Measurements from ENCODE around the gene NPAS3.

Gene NPAS3

DNA sequence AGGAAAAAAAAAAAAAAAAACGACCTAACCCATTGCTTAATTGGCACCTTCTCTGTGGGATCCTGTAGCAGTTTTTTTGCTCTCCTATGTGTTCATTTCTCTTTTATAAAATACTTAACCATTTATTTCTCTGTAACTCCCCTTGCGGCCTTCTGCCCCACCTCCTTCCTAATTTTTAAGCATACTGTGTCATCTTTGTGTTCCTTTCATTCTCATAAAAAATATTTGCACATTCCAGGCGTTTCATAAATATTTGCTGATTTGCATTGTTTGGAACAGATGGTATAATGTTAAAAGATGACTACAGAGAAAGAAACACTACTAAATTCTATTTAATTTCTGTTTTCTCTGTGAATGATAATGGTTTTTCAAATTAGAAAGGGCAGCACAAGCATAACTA lies 77.9 kb downstream of the NPAS3 start:
- DNase-seq (ENCODE audit: low spot score), result peak; percentile 10

DNA sequence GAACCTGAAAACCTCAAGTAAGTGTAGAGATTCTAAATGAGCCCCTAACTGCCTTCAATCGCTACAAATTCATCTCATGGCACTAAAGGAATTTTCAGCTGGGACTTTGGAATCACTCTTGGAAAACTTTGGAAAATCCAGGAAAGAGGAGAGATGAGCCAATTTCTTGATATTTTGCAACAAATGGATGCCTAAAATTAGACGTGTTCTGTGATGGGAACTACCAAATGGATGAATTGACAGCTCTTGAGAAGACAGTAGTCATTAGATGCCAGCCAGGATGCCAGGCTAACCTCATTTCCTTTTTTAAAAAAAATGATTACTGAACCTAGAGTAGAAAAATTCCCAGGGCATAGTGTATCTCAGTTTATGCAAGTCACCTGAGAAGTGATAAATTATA lies 78.3 kb downstream of the NPAS3 start:
- no peak for DNase-seq (ENCODE audit: low spot score)

DNA sequence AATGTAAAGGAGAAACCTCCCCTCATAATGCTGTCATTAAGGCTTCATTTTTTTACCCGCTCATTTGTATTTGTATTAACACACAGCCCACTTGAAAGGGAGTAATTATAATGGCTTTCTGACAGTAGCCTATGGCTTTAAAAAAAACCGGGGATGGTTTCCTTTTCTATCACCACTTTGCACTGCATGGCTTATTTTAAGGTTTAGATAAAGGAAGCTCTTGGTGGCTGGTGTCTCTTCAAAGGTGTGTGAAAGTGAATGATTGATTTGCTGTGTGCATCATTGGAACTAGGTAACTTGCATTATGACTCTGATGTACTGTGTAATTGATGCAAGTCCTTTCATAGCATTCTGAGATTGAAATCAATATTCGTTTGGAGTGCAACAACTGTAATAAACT lies 80.7 kb downstream of the NPAS3 start:
- DNase-seq (ENCODE audit: low spot score), result no peak

GRCh38 chr14:33026850-33027430 lies 88.3 kb downstream of the NPAS3 start:
- DNase-seq (ENCODE audit: low spot score), result peak; percentile 36

- no peak for DNase-seq (ENCODE audit: low spot score)
Observed at GRCh38 chr14:33029511-33029910, 90.8 kb downstream of the NPAS3 start.

DNA sequence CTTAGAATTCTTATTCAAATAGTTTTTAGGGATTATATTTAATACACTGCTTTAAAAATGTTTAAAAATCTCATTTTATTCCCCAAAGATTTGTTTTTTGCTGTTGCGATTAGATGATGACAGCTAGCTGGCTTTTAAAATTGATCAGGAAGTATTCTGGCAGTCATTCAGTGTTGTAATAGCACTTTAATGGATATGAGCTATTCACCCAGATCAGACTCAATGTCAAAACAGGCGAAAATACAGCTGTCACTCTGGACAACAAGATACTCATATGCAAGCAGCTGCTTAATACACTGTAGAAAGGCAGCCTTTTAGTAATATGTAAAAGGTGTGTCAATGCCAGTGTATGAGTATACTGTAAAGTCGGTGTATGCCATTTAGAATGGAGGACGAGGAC lies 91.7 kb downstream of the NPAS3 start:
- no peak for DNase-seq (ENCODE audit: low spot score)

GRCh38 chr14:33035416-33036194 lies 96.9 kb downstream of the NPAS3 start:
- no peak for DNase-seq (ENCODE audit: low spot score)

- no peak for DNase-seq (ENCODE audit: low spot score)
Observed at GRCh38 chr14:33039311-33039710, 100.6 kb downstream of the NPAS3 start.

DNA sequence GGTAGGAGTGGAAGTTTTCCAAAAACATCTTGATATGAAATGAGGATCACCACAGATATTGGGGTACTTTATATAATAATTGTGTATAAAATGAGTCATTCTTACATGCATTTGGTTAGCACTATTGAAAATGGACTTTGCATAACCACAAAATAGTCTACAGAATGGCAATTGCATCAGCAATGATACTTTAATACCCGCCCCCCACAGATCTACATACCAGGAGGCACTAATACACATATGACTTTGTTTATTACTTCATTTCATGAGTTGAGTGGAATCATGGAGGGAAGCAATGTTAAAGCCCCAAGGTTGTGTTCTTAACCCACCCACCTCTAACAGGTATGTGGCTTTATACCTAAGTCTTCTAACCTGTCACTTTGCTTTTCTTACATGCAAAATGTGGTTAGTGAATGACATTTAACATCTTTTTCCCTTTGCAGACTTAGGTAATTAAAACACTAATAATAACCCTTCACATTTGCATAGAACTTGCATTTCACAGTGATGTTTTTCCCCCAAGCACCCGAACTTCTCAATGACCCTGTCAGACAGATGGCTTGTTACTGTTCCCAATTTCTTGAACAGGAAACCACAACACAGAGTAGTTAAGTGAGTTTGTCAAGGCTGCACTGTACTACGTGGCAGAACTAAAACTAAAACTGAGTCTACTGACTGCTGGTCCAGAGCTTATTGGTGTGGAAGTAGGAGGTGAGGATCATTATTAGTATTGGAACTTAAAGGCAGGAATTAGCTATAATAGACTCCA lies 101.9 kb downstream of the NPAS3 start:
- DNase-seq (ENCODE audit: low spot score), result no peak

DNA sequence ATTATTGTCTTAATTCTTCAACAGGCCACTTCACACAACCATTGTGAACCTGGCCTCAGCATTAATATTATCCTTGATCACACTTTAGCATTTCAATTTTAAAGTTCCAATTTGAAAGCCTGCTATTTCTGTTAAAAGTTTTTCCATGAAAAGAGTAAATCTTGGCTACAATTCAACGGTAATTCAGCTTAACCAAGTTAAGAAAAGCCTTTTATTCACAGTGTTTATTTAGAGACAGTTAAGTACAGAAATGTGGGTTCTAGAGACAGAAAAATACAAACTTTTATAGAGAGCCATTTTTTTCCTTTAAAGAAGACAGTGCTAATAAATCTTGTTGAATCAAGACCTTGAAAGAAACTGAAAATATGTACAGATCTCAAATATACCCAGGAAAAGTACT lies 103.9 kb downstream of the NPAS3 start:
- DNase-seq (ENCODE audit: low spot score), result no peak

DNA sequence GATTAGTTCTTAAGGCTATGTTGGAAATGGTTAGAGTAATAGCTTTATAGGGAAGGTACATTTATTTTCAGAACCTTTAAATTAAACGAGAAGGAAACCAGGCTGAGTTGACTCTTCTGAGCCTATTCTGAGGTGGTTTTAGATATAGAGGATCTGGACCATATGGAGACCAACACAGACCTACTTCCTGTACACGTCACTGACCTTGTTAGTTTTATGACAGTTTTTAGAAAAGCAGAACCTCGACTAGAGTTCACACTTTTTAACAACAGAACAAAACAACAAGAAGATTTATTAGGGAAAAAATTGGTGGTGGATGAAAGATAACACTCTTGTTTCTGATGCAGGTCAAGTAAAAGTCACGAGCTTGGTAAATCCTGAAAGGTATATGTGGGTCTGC lies 107.1 kb downstream of the NPAS3 start:
- no peak for DNase-seq (ENCODE audit: low spot score)

- no peak for DNase-seq (ENCODE audit: low spot score)
Observed at GRCh38 chr14:33052943-33053342, 114.3 kb downstream of the NPAS3 start.

DNA sequence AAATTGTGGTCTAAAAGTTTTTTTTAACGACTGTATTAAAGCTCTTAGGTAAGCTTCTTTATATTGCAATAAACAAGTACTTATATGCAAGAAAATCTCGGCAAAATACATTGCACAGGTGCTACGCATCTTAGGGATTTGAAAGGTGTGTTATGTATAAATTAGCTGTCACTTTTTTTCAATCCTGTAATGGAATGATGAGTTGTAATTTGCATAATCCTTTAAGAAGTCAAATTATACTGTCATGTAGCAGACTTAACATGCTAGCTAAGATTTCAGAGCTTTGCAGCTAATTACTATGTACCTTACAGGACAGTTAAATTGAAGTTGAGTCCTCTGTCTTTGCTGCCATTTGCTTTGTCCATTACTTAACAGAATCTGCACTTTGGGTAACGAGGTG lies 117.5 kb downstream of the NPAS3 start:
- DNase-seq (ENCODE audit: low spot score), result no peak

GRCh38 chr14:33057585-33057984 lies 118.9 kb downstream of the NPAS3 start:
- no peak for DNase-seq (ENCODE audit: low spot score)

DNA sequence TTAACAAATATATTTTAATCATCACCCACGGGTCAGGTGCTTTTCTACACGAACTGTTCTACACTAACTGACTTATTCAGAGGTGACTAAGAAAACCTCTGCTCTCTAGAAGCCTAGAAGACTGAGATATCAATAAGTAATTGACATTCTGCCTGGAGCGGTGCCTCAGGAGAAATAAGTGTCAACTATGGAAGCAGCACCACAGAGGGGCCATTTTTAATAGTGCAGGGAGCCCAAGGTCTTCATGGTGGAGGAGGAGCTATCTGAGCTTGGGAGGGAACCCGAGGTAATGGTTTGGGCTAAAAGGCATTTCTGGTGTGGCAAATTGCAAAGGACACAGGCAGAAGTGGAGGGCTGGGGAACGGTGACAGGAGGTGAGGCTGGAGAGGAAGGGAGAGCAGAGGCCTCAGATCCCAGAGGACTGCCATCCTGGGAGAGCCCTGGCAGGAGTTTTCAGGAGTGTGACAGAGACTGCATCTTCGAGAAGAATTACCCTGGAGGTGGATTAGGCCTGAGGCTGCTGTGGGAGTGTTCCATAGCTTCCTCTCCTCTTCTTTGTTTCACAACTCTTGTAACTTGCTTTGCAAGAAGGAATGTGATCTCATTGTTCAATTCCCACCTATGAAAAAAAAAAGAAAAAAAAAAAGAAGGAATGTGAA lies 123.1 kb downstream of the NPAS3 start:
- no peak for DNase-seq (ENCODE audit: low spot score)

DNA sequence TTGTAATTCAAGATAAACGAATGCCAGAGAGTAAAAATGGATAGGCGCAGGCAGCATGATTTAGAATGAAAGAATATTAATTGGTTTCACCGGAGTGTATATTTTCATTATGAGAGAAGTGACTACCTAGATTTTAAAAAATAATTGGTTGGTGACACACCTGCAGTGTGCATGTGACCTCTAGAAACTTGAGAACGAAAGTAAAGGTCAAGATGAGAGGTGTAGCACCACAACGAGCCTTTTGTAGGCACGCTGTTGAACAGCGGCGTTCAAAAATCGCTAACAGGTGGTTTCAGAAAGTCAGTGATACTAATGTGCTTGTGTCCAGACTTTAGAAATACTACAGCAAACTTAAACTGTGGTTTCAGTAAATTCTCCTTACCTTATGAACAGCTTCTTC lies 123.8 kb downstream of the NPAS3 start:
- DNase-seq (ENCODE audit: low spot score), result no peak

DNA sequence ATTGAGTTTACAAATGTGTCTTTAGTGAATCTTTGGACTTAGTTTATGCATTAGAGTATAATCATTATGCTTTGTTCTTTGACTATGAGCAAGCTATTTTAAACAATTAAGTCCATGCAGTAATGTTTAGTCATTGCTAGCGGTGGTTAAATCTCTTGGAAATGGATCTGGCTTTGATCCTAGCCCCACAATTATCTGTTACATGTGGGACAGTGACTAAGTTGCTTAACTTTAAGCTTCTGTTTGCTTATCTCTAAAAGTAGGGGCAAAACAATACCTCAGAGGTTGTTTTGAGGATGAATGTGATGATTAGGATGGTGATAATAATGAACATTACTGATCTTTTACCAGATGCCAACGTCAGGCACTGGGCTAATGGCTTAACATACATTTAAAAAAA lies 124.2 kb downstream of the NPAS3 start:
- DNase-seq (ENCODE audit: low spot score), result no peak

DNA sequence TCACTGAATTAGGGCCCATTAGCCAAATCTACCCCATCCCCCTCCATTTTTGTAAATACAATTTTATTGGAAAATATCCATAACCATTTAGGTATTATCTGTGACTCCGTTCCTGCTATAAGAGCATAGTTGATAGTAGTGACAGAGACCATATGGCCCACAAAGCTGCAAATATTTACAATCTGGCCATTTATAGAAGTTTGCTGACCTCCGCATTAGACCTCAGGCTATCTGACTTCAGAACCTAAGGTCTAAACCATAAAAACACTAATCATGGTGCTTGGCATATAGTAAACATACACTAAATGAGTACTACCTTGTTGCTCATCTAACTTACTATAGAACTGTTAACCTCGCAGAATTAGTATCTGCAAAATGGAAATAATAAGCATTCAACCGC lies 124.8 kb downstream of the NPAS3 start:
- DNase-seq (ENCODE audit: low spot score), result no peak

GRCh38 chr14:33065634-33066033 lies 127.0 kb downstream of the NPAS3 start:
- DNase-seq (ENCODE audit: low spot score), result no peak

DNA sequence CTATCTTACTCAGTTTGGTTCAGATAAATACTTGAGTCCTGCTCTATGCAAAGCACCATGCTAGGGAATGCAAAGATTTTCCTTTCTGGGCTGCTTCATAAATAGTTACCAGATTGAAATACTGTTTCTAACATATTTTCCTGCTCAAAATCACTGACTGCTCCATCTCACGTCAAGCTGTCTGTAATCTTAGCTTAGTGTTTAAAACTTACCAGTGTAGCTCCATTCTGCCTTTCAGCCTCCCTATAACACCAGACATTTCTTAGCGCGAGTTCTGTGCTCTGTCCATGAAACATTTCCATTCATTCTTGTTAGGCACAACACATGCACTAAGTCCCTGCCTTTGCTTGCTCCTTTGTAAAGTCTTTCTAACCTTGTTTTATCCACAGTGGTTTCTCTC lies 129.4 kb downstream of the NPAS3 start:
- DNase-seq (ENCODE audit: low spot score), result no peak

GRCh38 chr14:33068626-33069025 lies 129.9 kb downstream of the NPAS3 start:
- DNase-seq (ENCODE audit: low spot score), result no peak

DNA sequence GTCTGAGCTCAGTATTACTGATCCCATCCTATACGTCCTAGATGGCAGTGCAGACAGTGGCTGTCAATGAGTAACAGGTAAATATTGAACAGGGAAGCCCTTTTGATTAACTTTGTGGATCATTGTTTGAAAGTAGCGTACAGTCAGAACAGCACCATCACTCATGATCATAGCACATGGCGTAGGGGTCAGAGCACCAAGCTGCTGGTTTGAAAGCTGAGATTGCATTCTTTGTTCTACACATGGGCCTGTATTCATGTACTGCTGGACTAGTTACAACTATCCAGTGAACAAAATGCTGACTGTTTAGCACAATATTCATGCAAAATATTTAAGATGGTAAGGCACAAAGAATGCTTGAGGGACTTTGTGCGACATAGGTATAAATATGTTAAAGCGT lies 131.8 kb downstream of the NPAS3 start:
- no peak for DNase-seq (ENCODE audit: low spot score)

- no peak for DNase-seq (ENCODE audit: low spot score)
Observed at GRCh38 chr14:33073023-33073422, 134.3 kb downstream of the NPAS3 start.

Data from AG20443 (cell line).